Measurements from ENCODE around the gene PRLH.
A peak's percentile ranks its signal among the peaks of the same experiment; 100 is the strongest.
"Not testable (repeated sequence)": the region's sequence is repeated elsewhere in the genome, so short reads cannot be mapped to it uniquely, and the experiment has no call there.

The PRLH gene

GRCh38 chr2:237601453-237602116, 35.2 kb downstream of the PRLH start:
- no peak for DNase-seq (ENCODE audit: low spot score)
- CTCF ChIA-PET = interaction anchor here (0.6 kb wide), 1 partner anchor 75 kb away, joined by 3 read pairs; no protein-coding TSS in a partner anchor
- H3K27ac ChIP-seq = no peak overlapping the region
- POLR2A ChIA-PET (ENCODE audit: low non-redundant PET) = interaction anchor here (0.6 kb wide), 1 partner anchor 21 kb away, joined by 5 read pairs; no protein-coding TSS in a partner anchor
- TF ChIP-seq CTCF (conservative IDR thresholded peaks at IDR 0.05; ENCODE audit: low read depth) = no peak

GRCh38 chr2:237602409-237602808, 36.0 kb downstream of the PRLH start:
- TF ChIP-seq CTCF (conservative IDR thresholded peaks at IDR 0.05; ENCODE audit: low read depth) = no peak
- no peak for DNase-seq (ENCODE audit: low spot score)
- ChIA-PET CTCF (interaction anchor here (0.6 to 0.8 kb wide), 2 partner anchors 76 to 150 kb away, joined by 3 to 5 read pairs; no protein-coding TSS in a partner anchor), POLR2A (ENCODE audit: low non-redundant PET) (interaction anchor here (0.6 kb wide), 1 partner anchor 21 kb away, joined by 5 read pairs; no protein-coding TSS in a partner anchor)
- H3K27ac ChIP-seq = no peak overlapping the region

GRCh38 chr2:237603049-237603717, 36.8 kb downstream of the PRLH start:
- CTCF ChIA-PET = interaction anchor here (0.6 to 0.8 kb wide), 2 partner anchors 142 to 149 kb away, joined by 3 to 5 read pairs; no protein-coding TSS in a partner anchor
- DNase-seq (ENCODE audit: low spot score) = no peak
- POLR2A ChIA-PET (ENCODE audit: low non-redundant PET) = no interaction called here
- peak overlapping the region; percentile 19; the same call in 1 of the 2 replicates for H3K27ac ChIP-seq
- no peak for TF ChIP-seq CTCF (conservative IDR thresholded peaks at IDR 0.05; ENCODE audit: low read depth)

- DNase-seq (ENCODE audit: low spot score) = peak; percentile 44
- ChIA-PET CTCF (interaction anchor here (0.6 to 0.8 kb wide), 2 partner anchors 438 to 576 kb away, joined by 3 to 4 read pairs; no protein-coding TSS in a partner anchor), POLR2A (ENCODE audit: low non-redundant PET) (interaction anchor here (0.6 kb wide), 1 partner anchor 111 kb away, joined by 3 read pairs; no protein-coding TSS in a partner anchor)
- no peak for TF ChIP-seq CTCF (conservative IDR thresholded peaks at IDR 0.05; ENCODE audit: low read depth)
- H3K27ac ChIP-seq = peak overlapping the region; percentile 19; the same call in 1 of the 2 replicates
Measured at GRCh38 chr2:237603718-237604362, 37.5 kb downstream of the PRLH start.

GRCh38 chr2:237604391-237604790, 38.0 kb downstream of the PRLH start:
- CTCF ChIA-PET = interaction anchor here (0.6 to 0.8 kb wide), 2 partner anchors 438 to 576 kb away, joined by 3 to 4 read pairs; no protein-coding TSS in a partner anchor
- POLR2A ChIA-PET (ENCODE audit: low non-redundant PET) = interaction anchor here (0.6 kb wide), 1 partner anchor 111 kb away, joined by 3 read pairs; no protein-coding TSS in a partner anchor
- H3K27ac ChIP-seq = no peak overlapping the region; the same call in 1 of the 2 replicates
- DNase-seq (ENCODE audit: low spot score) = no peak
- TF ChIP-seq CTCF (conservative IDR thresholded peaks at IDR 0.05; ENCODE audit: low read depth) = no peak

- no peak overlapping the region for H3K27ac ChIP-seq
- POLR2A ChIA-PET (ENCODE audit: low non-redundant PET) = no interaction called here
- CTCF ChIA-PET = interaction anchor here (0.7 kb wide), 1 partner anchor 166 kb away, joined by 3 read pairs; no protein-coding TSS in a partner anchor
- no peak for DNase-seq (ENCODE audit: low spot score)
- no peak for TF ChIP-seq CTCF (conservative IDR thresholded peaks at IDR 0.05; ENCODE audit: low read depth)
Measured at GRCh38 chr2:237604960-237605359, 38.6 kb downstream of the PRLH start.

GRCh38 chr2:237606522-237606921, 40.1 kb downstream of the PRLH start:
- H3K27ac ChIP-seq; DNase-seq (ENCODE audit: low spot score); CTCF ChIA-PET; POLR2A ChIA-PET (ENCODE audit: low non-redundant PET): not testable (repeated sequence)
